IPS-11a (cell line): ENCODE measurements around the gene LRRC51.
"Not testable (repeated sequence)": the region's sequence is repeated elsewhere in the genome, so short reads cannot be mapped to it uniquely, and the experiment has no call there.

Source experiments
- H3K4me3 ChIP-seq: one replicate; pipeline ENCODE4 v1.5.1; 2013; ENCODE audit warnings: low read depth, low read length, control low read depth

LRRC51 gene

GRCh38 chr11:72138821-72139390, 58.3 kb downstream of the LRRC51 start:
- no peak overlapping the region for H3K4me3 ChIP-seq

DNA sequence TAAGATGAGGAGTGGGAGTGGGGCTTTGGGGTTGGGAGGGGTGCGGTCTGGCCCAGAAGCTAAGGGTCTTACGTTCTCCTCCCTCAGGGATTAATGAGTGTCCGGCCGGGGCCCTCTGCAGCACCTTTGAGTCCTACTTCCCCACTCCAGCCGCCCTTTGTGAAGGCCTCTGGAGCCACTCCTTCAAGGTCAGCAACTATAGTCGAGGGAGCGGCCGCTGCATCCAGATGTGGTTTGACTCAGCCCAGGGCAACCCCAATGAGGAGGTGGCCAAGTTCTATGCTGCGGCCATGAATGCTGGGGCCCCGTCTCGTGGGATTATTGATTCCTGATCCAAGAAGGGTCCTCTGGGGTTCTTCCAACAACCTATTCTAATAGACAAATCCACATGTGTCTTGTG, 58.9 kb downstream of the LRRC51 start:
- no peak overlapping the region for H3K4me3 ChIP-seq

- no peak overlapping the region for H3K4me3 ChIP-seq
Observed at GRCh38 chr11:72140661-72141060, 60.0 kb downstream of the LRRC51 start.

DNA sequence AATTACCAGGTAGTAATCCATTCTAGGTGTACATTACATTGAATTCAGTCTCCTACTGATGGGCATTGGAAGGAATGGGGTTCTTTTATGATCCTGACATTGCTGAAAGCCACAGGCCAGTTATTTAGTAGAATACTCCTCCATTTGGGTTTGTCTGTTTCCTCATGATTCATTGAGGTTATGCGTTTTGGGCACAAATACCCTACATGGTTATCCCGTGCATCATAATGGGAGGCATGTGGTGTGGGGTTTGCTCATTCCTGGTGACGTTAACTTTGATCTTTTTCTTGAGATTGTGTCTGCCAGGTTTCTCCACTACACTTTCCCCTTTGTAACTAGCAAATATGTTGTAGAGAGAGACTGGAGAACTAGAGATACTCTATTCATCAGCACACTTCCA, 60.4 kb downstream of the LRRC51 start:
- H3K4me3 ChIP-seq = no peak overlapping the region

DNA sequence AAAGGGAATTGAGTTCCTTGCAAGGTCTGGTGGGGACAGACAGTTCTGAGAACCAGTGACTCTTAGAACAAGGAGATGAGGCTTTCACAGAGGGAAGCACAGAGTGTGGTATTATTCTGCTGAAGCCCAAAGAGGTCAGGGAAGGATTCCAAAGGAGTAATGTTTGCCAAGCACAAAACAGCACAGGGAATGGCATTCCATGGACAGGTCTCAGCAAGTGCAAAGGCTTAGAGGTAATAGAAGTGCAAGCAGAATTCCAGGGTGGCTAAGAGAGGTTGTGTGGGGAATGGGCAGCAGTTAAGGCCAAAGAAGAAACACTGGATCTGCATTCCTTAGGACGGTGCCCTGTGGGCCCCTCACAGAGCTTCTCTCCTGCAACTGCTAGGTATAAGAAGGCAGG, 61.4 kb downstream of the LRRC51 start:
- not testable (repeated sequence) for H3K4me3 ChIP-seq

- H3K4me3 ChIP-seq = not testable (repeated sequence)
Observed at GRCh38 chr11:72142543-72142942, 61.9 kb downstream of the LRRC51 start.

DNA sequence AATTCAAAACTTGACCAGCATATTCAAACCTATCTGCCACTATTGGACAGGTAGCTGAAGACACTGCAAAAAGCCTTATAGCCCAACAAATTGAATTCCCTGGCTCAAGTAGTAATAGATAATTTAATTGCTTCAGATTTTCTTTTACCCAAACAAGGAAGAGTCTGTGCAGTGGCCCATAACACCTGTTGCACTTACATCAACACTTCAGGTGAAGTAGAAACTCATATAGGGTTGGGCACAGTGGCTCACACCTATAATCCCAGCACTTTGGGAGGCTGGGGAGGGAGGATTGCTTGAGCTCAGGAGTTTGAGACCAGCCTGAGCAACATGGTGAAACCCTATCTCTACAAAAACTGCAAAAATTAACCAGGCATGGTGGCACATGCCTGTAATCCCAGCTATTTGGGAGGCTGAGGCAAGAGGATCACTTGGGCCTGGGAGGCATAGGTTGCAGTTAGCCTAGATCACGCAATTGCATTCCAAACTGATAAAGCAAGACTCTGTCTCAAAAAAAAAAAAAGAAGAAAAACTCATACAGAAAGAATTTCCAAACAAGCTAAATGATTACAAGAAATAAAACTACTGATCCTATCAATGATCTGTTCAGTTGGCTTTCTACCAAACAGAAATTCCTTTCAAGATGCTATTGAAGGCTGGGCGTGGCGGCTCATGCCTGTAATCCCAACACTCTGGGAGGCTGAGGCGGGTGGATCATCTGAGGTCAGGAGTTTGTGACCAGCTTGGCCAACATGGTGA, 64.3 kb downstream of the LRRC51 start:
- no peak overlapping the region for H3K4me3 ChIP-seq
